HCT116 (cell line): Measurements from ENCODE around the gene SEC23IP. TPM values are rescaled to one million over a fixed set of nuclear protein-coding genes. Genes with fewer than 3 reads are reported as not detected.

ENCODE experiments used
- ATAC-seq: fragments of 200-7000 bp; cut with Tn5 transposase; 2 replicates; pipeline ENCODE4 v1.9.1; 2020; ENCODE audit warnings: mild to moderate bottlenecking, moderate library complexity
- Bru-seq: library from RNA; stranded (reverse); fragments of 400-500 nt; gene quantifications from one replicate; lab custom pipeline; 2021; lab: Mats Ljungman, UMichigan
- BruChase-seq, 2 experiments: library from RNA; stranded (reverse); fragments of 400-500 nt; gene quantifications; one replicate each; lab custom pipeline; 2021; lab: Mats Ljungman, UMichigan
- BruUV-seq: library from RNA; stranded (reverse); fragments of 400-500 nt; replicated peaks from 2 replicates; lab custom pipeline; 2021; lab: Mats Ljungman, UMichigan
- CTCF ChIA-PET: fragments of 300-600 bp; sonication (Branson Sonifier 250); formaldehyde crosslinking; loops from one replicate; lab custom pipeline; 2021; ENCODE audit warnings: antibody characterized with exemption; lab: Charles Lee
- POLR2A ChIA-PET: fragments of 300-600, 350-600 bp; sonication (Branson Sonifier 250); formaldehyde crosslinking; loops from one replicate; lab custom pipeline; 2021; ENCODE audit warnings: antibody characterized with exemption; lab: Charles Lee
- RAD21 ChIA-PET, 2 experiments: fragments of 300-600 bp; sonication (Branson Sonifier 250); formaldehyde crosslinking; loops; one replicate each; lab custom pipeline; 2023; ENCODE audit warnings: low total read pairs in 2 of 2; ENCODE audit not compliant: uncharacterized antibody in 2 of 2, unreplicated experiment in 2 of 2, low non-redundant PET in 1 of 2; lab: Charles Lee
- DNase-seq: peaks from one replicate; pipeline ENCODE4 v3.0.0-alpha.2; 2010; ENCODE audit warnings: low read depth, low spot score
- H2AFZ ChIP-seq: fragments of 200-600 bp; shearing (Covaris generic), sonication (generic); 2 replicates; pipeline ENCODE4 v1.6.1; 2017; ENCODE audit warnings: low read depth, mixed run types, mixed read lengths, antibody characterized with exemption, low read length; ENCODE audit not compliant: poor library complexity, severe bottlenecking
- H3K27ac ChIP-seq: 2 replicates; pipeline ENCODE4 v1.5.1; 2012; ENCODE audit warnings: low read depth, low read length
- H3K27me3 ChIP-seq: fragments of 200-600 bp; sonication (generic); 2 replicates; pipeline ENCODE4 v1.6.1; 2016; ENCODE audit warnings: mixed run types, low read length, mixed read lengths; ENCODE audit not compliant: insufficient read depth
- H3K36me3 ChIP-seq, 2 experiments: fragments of 200-500 bp in 1 of 2; fragments of 200-600 bp in 1 of 2; sonication (Bioruptor generic) in 1 of 2; sonication (generic) in 1 of 2; 2 replicates each; pipeline versions ENCODE4 v1.5.1 to v1.6.1; 2014 to 2016; ENCODE audit warnings: low read length in 2 of 2, inconsistent platforms in 1 of 2, mixed read lengths in 1 of 2, mixed run types in 1 of 2; ENCODE audit not compliant: insufficient read depth in 2 of 2, control insufficient read depth in 1 of 2
- H3K4me1 ChIP-seq, 2 experiments: fragments of 200-600 bp in 1 of 2; sonication (generic) in 1 of 2; 2 replicates each; pipeline versions ENCODE4 v1.5.1 to v1.6.1; 2012 to 2017; ENCODE audit warnings: low read length in 2 of 2, inconsistent platforms in 1 of 2, mild to moderate bottlenecking in 1 of 2, mixed read lengths in 1 of 2, mixed run types in 1 of 2, moderate library complexity in 1 of 2; ENCODE audit not compliant: insufficient read depth in 2 of 2, control insufficient read depth in 1 of 2
- H3K4me2 ChIP-seq: fragments of 200-600 bp; sonication (generic); 2 replicates; pipeline ENCODE4 v1.6.1; 2017; ENCODE audit warnings: mixed run types, low read length, mixed read lengths
- H3K4me3 ChIP-seq, 2 experiments: fragments of 200-600 bp in 1 of 2; sonication (generic) in 1 of 2; replicated peaks in 1 of 2; 2 replicates each; pipeline ENCODE4 v1.5.1; 2011 to 2016; ENCODE audit warnings: low read length in 2 of 2, control low read depth in 1 of 2, low read depth in 1 of 2, mild to moderate bottlenecking in 1 of 2, mixed read lengths in 1 of 2, mixed run types in 1 of 2
- H3K79me2 ChIP-seq: fragments of 200-600 bp; sonication (generic); 2 replicates; pipeline ENCODE4 v1.6.1; 2017; ENCODE audit warnings: mild to moderate bottlenecking, mixed run types, low read length, moderate library complexity, mixed read lengths; ENCODE audit not compliant: insufficient read depth
- H3K9ac ChIP-seq: fragments of 200-600 bp; sonication (generic); 2 replicates; pipeline ENCODE4 v1.6.1; 2016; ENCODE audit warnings: low read length, mixed read lengths
- H3K9me2 ChIP-seq: fragments of 200-600 bp; sonication (generic), shearing (Covaris generic); 2 replicates; pipeline ENCODE4 v1.6.1; 2017; ENCODE audit warnings: mixed run types, mild to moderate bottlenecking, moderate library complexity; ENCODE audit not compliant: insufficient read depth
- H3K9me3 ChIP-seq, 2 experiments: fragments of 200-500 bp in 1 of 2; fragments of 200-600 bp in 1 of 2; sonication (Bioruptor generic) in 1 of 2; sonication (generic) in 1 of 2; 2 replicates each; pipeline ENCODE4 v1.6.1; 2014 to 2017; ENCODE audit warnings: low read length in 2 of 2, mixed read lengths in 2 of 2, inconsistent platforms in 1 of 2, low read depth in 1 of 2, mild to moderate bottlenecking in 1 of 2, mixed run types in 1 of 2, moderate library complexity in 1 of 2; ENCODE audit not compliant: control insufficient read depth in 1 of 2, insufficient read depth in 1 of 2
- H4K20me1 ChIP-seq: fragments of 200-600 bp; sonication (generic), shearing (Covaris generic); 2 replicates; pipeline ENCODE4 v1.6.1; 2017; ENCODE audit warnings: mixed run types, mild to moderate bottlenecking, moderate library complexity; ENCODE audit not compliant: insufficient read depth
- CBX3 ChIP-seq: IDR thresholded peaks from 2 replicates; pipeline ENCODE4 v1.6.1; 2012; ENCODE audit warnings: low read depth
- CEBPB ChIP-seq: IDR thresholded peaks from 2 replicates; pipeline ENCODE4 v1.6.1; 2012; ENCODE audit warnings: low read depth
- CTCF ChIP-seq, 3 experiments: fragments of 200-600 bp in 1 of 3; sonication (generic) in 1 of 3; IDR thresholded peaks in 2 of 3; conservative IDR thresholded peaks in 1 of 3; 2 replicates each; pipeline ENCODE4 v1.5.1; 2012 to 2017; ENCODE audit warnings: low read depth in 2 of 3, low read length in 2 of 3, antibody characterized with exemption in 1 of 3, borderline replicate concordance in 1 of 3, control low read depth in 1 of 3, mild to moderate bottlenecking in 1 of 3, mixed read lengths in 1 of 3, mixed run types in 1 of 3, moderate library complexity in 1 of 3; ENCODE audit not compliant: insufficient read depth in 1 of 3
- EGR1 ChIP-seq: IDR thresholded peaks from 2 replicates; pipeline ENCODE4 v1.6.1; 2012; ENCODE audit warnings: low read depth
- ELF1 ChIP-seq: IDR thresholded peaks from 2 replicates; pipeline ENCODE4 v1.6.1; 2012; ENCODE audit warnings: low read depth, borderline replicate concordance
- EZH2 ChIP-seq: fragments of 200-600 bp; sonication (generic); IDR thresholded peaks from 2 replicates; pipeline ENCODE4 v1.6.1; 2017; ENCODE audit warnings: antibody characterized with exemption, mixed run types
- EZH2phosphoT487 ChIP-seq: fragments of 200-600 bp; IDR thresholded peaks from 2 replicates; pipeline ENCODE4 v1.6.1; 2018; ENCODE audit warnings: antibody characterized with exemption, borderline replicate concordance
- FOSL1 ChIP-seq: IDR thresholded peaks from 2 replicates; pipeline ENCODE4 v1.6.1; 2012; ENCODE audit warnings: low read depth
- JUND ChIP-seq: IDR thresholded peaks from 2 replicates; pipeline ENCODE4 v1.6.1; 2012
- POLR2A ChIP-seq: IDR thresholded peaks from 2 replicates; pipeline ENCODE4 v1.7.0; 2011; ENCODE audit warnings: borderline replicate concordance; ENCODE audit not compliant: insufficient read depth, insufficient read length; ENCODE audit errors: extremely low read depth
- SIN3A ChIP-seq: IDR thresholded peaks from 2 replicates; pipeline ENCODE4 v1.6.1; 2012; ENCODE audit warnings: low read depth
- SP1 ChIP-seq: IDR thresholded peaks from 2 replicates; pipeline ENCODE4 v1.6.1; 2012; ENCODE audit warnings: low read depth
- SRF ChIP-seq: IDR thresholded peaks from 2 replicates; pipeline ENCODE4 v1.6.1; 2012; ENCODE audit warnings: low read depth
- YY1 ChIP-seq: IDR thresholded peaks from 2 replicates; pipeline ENCODE4 v1.6.1; 2011; ENCODE audit warnings: low read length, low read depth, moderate library complexity, mild to moderate bottlenecking; ENCODE audit not compliant: insufficient replicate concordance; ENCODE audit errors: extremely low read depth
- ZFX ChIP-seq: fragments of 450-650 bp; IDR thresholded peaks from 2 replicates; pipeline ENCODE4 v1.6.1; 2017
- intact Hi-C: fragments of 100-400 bp; cut with micrococcal nuclease; formaldehyde crosslinking; loops from 2 replicates; pipeline ENCODE4 v1.10.0; 2022
- long read RNA-seq: library from polyadenylated mRNA; unstranded; transcript quantifications from one replicate; pipeline ENCODE4 v2.0.0, GENCODE V29; 2021; ENCODE audit not compliant: unreplicated experiment
- polyA plus RNA-seq: library from polyadenylated mRNA; unstranded; fragments of >200 nt; gene quantifications from 2 replicates; pipeline ENCODE4 v1.2.1, GENCODE V29; 2012; ENCODE audit warnings: missing spikeins
- total RNA-seq: library from RNA; stranded (reverse); gene quantifications from one replicate; pipeline ENCODE4 v1.2.1, GENCODE V29; 2021; ENCODE audit not compliant: unreplicated experiment
- TF ChIP-seq, protein P1 (sequence below): IDR thresholded peaks from 2 replicates; pipeline ENCODE4 v1.6.1; 2011; ENCODE audit warnings: mild to moderate bottlenecking, low read length, moderate library complexity; ENCODE audit not compliant: insufficient replicate concordance; ENCODE audit errors: extremely low read depth
- TF ChIP-seq, protein P2 (sequence below): IDR thresholded peaks from 2 replicates; pipeline ENCODE4 v1.6.1; 2012; ENCODE audit warnings: low read depth

Gene SEC23IP
- 122 TPM for total RNA-seq
- 53.5 and 74.0 TPM in 2 replicates for polyA plus RNA-seq
- Bru-seq, nascent RNA, result percentile 91 among the genes with signal in this experiment
- BruChase-seq, experiment 1, labeled RNA remaining after a 6-hour chase, result percentile 93 among the genes with signal in this experiment
- percentile 93 among the genes with signal in this experiment for BruChase-seq, experiment 2, labeled RNA remaining after a 2-hour chase
- long read RNA-seq, full-length matches to known transcripts, result 64 of 167 reads
- long read RNA-seq, partial matches to known transcripts, result 58 of 167 reads
- long read RNA-seq, other reads (novel, unspliced or antisense), result 45 of 167 reads

DNA sequence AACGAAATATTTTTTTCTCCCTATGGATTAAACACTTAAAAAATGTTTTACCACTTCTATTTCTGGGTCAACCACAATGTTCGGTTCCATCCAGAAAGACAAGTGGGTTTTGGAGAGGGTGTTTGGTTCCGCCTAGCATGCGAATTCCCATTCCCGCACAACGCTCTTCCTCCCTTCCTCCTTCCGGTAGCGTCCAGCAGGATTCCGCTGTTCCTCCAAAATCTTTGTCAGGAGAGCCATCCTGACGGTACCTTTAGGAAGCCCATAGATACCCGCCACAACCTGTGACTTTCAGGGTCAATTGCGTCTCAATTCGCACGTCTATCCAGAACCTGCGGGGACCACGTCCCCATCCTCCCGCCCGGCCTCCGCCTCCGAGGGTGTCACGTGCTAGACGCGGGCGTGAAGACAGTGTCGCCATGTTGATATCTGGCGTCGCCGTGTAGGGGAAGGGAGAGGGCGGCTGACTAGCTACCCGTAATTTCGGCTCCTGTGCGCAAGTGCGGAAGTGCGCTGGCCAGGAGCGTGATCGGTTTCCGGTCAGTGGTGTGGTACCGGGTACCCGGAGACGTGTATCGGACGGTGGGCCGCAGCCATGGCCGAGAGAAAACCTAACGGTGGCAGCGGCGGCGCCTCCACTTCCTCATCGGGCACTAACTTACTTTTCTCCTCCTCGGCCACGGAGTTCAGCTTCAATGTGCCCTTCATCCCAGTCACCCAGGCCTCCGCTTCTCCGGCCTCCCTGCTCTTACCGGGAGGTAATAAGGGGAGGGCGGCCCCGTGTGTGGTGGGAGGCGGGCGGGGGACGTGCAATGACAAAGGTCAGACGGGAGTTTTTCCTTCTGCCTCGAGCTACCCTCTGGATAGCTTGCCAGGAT, at the start of gene SEC23IP:
TSS of gene SEC23IP (plus strand) at position 543 of the 878 bp plus-strand sequence. CDS start at position 596, 53 bp downstream.
- intact Hi-C loops, result loop anchor here (1.0 kb wide), 1 partner anchor 20 kb away; the partner anchor contains the start of gene MCMBP
- CTCF ChIA-PET, result interaction anchor here (1.0 kb wide), 2 partner anchors 142 to 206 kb away, joined by 4 read pairs; no protein-coding TSS in a partner anchor
- H3K4me1 ChIP-seq, result peaks cover 7 to 18% of the 10 kb centered on the region in 2 experiments; a peak in 3 of 4 replicates
- no peaks in the 10 kb centered on the region for H3K27me3 ChIP-seq
- H3K27ac ChIP-seq, result peak within 1 kb of the TSS; percentile 54
- H4K20me1 ChIP-seq, result peaks cover 11% of the 10 kb centered on the region; the same call in 1 of the 2 replicates
- DNase-seq (peak; percentile 98), ATAC-seq (peak; percentile 95)
- no peaks in the 10 kb centered on the region for H3K9me2 ChIP-seq
- no peaks in the 10 kb centered on the region for H3K9me3 ChIP-seq
- peak within 1 kb of the TSS; percentile 88 for H3K4me2 ChIP-seq
- POLR2A ChIA-PET, result interaction anchor here (0.7 to 1.9 kb wide), 8 partner anchors 9 to 210 kb away, joined by 3 to 20 read pairs (median 4); partner anchors contain the start of gene MCMBP
- TSS peak; percentile 88 for BruUV-seq
- RAD21 ChIA-PET, result interaction anchor here in 1 of 2 experiments (0.6 kb wide), 1 partner anchor 80 kb away, joined by 4 read pairs; no protein-coding TSS in a partner anchor
- peaks cover 50% of the 10 kb centered on the region for H3K79me2 ChIP-seq
- H3K4me3 ChIP-seq, result peak within 1 kb of the TSS; percentile 83 to 94
- H3K9ac ChIP-seq, result peak within 1 kb of the TSS; percentile 80
- peaks cover 3 to 9% of the 10 kb centered on the region in 2 experiments; a peak in 2 of 4 replicates for H3K36me3 ChIP-seq
- H2AFZ ChIP-seq, result peak within 1 kb of the TSS; percentile 92
- TF ChIP-seq CBX3 (no peak), ZFX (peak; percentile 91), ELF1 (no peak), CTCF (IDR thresholded peaks at IDR 0.05 in 2 of 3, conservative IDR thresholded peaks at IDR 0.05 in 1 of 3; ENCODE audit: borderline replicate concordance in 1 of 3, insufficient read depth in 1 of 3, low read depth in 2 of 3, low read length in 2 of 3) (no peak), SRF (no peak), CEBPB (no peak), YY1 (peak; percentile 100), SP1 (no peak), EZH2phosphoT487 (no peak), JUND (no peak), FOSL1 (no peak), EGR1 (no peak), POLR2A (peak; percentile 98), EZH2 (no peak), SIN3A (no peak)
- TF ChIP-seq, protein P1, sequence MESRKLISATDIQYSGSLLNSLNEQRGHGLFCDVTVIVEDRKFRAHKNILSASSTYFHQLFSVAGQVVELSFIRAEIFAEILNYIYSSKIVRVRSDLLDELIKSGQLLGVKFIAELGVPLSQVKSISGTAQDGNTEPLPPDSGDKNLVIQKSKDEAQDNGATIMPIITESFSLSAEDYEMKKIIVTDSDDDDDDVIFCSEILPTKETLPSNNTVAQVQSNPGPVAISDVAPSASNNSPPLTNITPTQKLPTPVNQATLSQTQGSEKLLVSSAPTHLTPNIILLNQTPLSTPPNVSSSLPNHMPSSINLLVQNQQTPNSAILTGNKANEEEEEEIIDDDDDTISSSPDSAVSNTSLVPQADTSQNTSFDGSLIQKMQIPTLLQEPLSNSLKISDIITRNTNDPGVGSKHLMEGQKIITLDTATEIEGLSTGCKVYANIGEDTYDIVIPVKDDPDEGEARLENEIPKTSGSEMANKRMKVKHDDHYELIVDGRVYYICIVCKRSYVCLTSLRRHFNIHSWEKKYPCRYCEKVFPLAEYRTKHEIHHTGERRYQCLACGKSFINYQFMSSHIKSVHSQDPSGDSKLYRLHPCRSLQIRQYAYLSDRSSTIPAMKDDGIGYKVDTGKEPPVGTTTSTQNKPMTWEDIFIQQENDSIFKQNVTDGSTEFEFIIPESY, result peak; percentile 83
- TF ChIP-seq, protein P2, sequence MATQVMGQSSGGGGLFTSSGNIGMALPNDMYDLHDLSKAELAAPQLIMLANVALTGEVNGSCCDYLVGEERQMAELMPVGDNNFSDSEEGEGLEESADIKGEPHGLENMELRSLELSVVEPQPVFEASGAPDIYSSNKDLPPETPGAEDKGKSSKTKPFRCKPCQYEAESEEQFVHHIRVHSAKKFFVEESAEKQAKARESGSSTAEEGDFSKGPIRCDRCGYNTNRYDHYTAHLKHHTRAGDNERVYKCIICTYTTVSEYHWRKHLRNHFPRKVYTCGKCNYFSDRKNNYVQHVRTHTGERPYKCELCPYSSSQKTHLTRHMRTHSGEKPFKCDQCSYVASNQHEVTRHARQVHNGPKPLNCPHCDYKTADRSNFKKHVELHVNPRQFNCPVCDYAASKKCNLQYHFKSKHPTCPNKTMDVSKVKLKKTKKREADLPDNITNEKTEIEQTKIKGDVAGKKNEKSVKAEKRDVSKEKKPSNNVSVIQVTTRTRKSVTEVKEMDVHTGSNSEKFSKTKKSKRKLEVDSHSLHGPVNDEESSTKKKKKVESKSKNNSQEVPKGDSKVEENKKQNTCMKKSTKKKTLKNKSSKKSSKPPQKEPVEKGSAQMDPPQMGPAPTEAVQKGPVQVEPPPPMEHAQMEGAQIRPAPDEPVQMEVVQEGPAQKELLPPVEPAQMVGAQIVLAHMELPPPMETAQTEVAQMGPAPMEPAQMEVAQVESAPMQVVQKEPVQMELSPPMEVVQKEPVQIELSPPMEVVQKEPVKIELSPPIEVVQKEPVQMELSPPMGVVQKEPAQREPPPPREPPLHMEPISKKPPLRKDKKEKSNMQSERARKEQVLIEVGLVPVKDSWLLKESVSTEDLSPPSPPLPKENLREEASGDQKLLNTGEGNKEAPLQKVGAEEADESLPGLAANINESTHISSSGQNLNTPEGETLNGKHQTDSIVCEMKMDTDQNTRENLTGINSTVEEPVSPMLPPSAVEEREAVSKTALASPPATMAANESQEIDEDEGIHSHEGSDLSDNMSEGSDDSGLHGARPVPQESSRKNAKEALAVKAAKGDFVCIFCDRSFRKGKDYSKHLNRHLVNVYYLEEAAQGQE, result no peak
